ENCODE measurements around the gene SSC4D. TPM values are rescaled to one million over a fixed set of nuclear protein-coding genes. Genes with fewer than 3 reads are reported as not detected.

The SSC4D gene
- total RNA-seq, 1 donor from 2014 or later, result 6.0 TPM

DNA sequence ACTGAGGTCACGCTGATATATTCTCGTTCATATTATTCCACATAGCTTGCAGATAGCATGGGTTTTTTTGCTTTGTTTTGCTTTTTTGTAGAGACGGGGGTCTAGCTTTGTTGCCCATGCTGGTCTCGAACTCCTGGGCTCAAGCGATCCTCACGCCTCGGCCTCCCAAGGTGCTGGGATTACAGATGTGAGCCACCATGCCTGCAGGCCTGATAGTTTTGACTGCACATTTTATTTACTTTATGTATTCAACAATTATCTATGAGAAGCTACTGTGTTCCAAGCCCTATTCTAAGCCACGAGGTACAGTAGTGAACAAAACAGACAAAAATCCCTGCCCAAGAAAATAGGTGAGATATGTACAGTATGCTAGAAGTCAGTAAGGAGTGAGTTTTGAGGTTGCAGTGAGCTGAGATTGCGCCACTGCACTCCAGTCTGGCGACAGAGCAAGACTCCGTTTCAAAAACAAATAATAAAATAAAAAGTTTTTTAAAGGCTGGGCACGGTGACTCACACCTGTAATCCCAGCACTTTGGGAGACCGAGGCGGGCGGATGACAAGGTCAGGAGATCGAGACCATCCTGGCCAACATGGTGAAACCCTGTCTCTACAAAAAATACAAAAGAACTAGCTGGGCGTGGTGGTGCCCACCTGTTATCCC is 49.4 kb downstream of the SSC4D start:
- peaks cover 37% of the 10 kb centered on the region for H3K79me2 ChIP-seq (ENCODE audit: insufficient read depth, low read length)
- peaks cover 28% of the 10 kb centered on the region for H3K4me1 ChIP-seq (ENCODE audit: insufficient read depth, low read length)
- peak overlapping the region; percentile 99 for H3K27ac ChIP-seq (ENCODE audit: low read depth, low read length)
- peak overlapping the region; percentile 95 for H3K9ac ChIP-seq (ENCODE audit: low read length)
- TF ChIP-seq, protein P1, sequence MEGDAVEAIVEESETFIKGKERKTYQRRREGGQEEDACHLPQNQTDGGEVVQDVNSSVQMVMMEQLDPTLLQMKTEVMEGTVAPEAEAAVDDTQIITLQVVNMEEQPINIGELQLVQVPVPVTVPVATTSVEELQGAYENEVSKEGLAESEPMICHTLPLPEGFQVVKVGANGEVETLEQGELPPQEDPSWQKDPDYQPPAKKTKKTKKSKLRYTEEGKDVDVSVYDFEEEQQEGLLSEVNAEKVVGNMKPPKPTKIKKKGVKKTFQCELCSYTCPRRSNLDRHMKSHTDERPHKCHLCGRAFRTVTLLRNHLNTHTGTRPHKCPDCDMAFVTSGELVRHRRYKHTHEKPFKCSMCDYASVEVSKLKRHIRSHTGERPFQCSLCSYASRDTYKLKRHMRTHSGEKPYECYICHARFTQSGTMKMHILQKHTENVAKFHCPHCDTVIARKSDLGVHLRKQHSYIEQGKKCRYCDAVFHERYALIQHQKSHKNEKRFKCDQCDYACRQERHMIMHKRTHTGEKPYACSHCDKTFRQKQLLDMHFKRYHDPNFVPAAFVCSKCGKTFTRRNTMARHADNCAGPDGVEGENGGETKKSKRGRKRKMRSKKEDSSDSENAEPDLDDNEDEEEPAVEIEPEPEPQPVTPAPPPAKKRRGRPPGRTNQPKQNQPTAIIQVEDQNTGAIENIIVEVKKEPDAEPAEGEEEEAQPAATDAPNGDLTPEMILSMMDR (IDR thresholded peaks at IDR 0.05; ENCODE audit: insufficient read depth, low read depth, low read length), result no peak
- no peak for TF ChIP-seq EZH2 (IDR thresholded peaks at IDR 0.05; ENCODE audit: insufficient read depth, low read length)
- H3K36me3 ChIP-seq (ENCODE audit: insufficient read depth, low read length), result peaks cover 13% of the 10 kb centered on the region
- H2AFZ ChIP-seq (ENCODE audit: low read depth, low read length), result peak overlapping the region; percentile 90
- DNase-seq (ENCODE audit: low read depth), result no peak
- peak overlapping the region; percentile 94 for H3K4me2 ChIP-seq (ENCODE audit: low read length)
- peaks cover 14% of the 10 kb centered on the region for H3K36me3 Mint-ChIP-seq (ENCODE audit: low read depth, unreplicated experiment)
- H3K27me3 ChIP-seq (ENCODE audit: insufficient read depth, low read length), result no peaks in the 10 kb centered on the region
- peaks cover 25% of the 10 kb centered on the region for H3K4me1 Mint-ChIP-seq (ENCODE audit: low read depth, unreplicated experiment)
- H3K9me3 Mint-ChIP-seq (ENCODE audit: unreplicated experiment), result no peaks in the 10 kb centered on the region
- peak overlapping the region; percentile 97 for H3K27ac Mint-ChIP-seq (ENCODE audit: unreplicated experiment)
- peak overlapping the region; percentile 95 for H3K4me3 ChIP-seq (ENCODE audit: insufficient read depth, low read depth, low read length)
- H3K27me3 Mint-ChIP-seq (ENCODE audit: low read depth, unreplicated experiment), result no peaks in the 10 kb centered on the region
- peaks cover 31% of the 10 kb centered on the region for H4K20me1 ChIP-seq (ENCODE audit: insufficient read depth, low read length)
- no peak for FAIRE-seq
- H3K4me3 Mint-ChIP-seq (ENCODE audit: unreplicated experiment), result peak overlapping the region; percentile 83
- no peaks in the 10 kb centered on the region for H3K9me3 ChIP-seq (ENCODE audit: insufficient read depth, low read depth, low read length)

DNA sequence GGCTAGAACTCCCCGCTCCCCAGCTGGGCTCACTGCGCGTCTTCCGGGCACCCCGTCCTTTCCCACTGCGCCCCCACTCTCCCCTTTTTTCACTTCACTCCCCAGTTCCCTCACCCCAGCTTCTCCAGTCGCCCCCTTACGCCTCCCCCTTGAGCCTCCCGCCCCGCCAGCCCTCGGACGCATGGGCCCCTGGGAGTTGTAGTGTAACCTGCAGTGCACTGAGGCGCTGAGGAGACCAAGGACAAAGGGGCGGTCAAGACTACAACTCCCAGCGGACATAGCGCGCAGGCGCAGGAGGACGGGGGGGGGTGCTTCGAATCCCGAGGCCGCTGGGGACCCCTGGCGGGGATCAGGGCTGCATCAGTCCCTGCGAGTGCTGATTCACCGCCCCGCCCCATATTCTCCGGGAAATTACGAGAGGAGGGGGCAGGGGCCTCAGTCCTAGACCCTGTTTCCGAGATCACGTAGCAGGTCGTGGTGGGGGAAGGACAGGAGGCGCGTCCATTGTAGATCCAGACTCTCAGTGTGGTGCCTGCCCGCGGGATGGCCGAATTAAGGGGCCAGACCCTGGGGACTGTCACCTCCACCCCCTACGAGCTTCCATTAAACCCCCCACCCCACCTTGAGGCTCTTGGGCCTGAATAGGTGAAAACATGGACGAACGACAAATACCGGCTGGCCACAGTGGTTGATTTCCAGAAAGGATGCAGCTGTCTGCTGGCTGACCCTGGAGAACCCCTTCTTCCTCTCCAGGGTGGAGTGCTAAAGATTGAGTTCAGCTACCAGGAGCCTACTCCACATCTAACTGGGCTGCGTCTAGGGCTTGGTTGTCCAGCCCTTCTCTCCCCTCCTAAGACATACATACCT is 50.2 kb downstream of the SSC4D start:
- Histone ChIP-seq H3K9me3 (ENCODE audit: insufficient read depth, low read depth, low read length) (no peaks in the 10 kb centered on the region), H3K27ac (ENCODE audit: low read depth, low read length) (peak overlapping the region; percentile 99), H3K9ac (ENCODE audit: low read length) (peak overlapping the region; percentile 95), H3K4me3 (ENCODE audit: insufficient read depth, low read depth, low read length) (peak overlapping the region; percentile 95), H3K36me3 (ENCODE audit: insufficient read depth, low read length) (peaks cover 16% of the 10 kb centered on the region), H2AFZ (ENCODE audit: low read depth, low read length) (peak overlapping the region; percentile 90), H3K79me2 (ENCODE audit: insufficient read depth, low read length) (peaks cover 45% of the 10 kb centered on the region), H3K27me3 (ENCODE audit: insufficient read depth, low read length) (no peaks in the 10 kb centered on the region), H3K4me1 (ENCODE audit: insufficient read depth, low read length) (peaks cover 23% of the 10 kb centered on the region), H4K20me1 (ENCODE audit: insufficient read depth, low read length) (peaks cover 38% of the 10 kb centered on the region), H3K4me2 (ENCODE audit: low read length) (peak overlapping the region; percentile 94)
- Mint-ChIP-seq H3K27ac (ENCODE audit: unreplicated experiment) (peak overlapping the region; percentile 97), H3K9me3 (ENCODE audit: unreplicated experiment) (no peaks in the 10 kb centered on the region), H3K4me3 (ENCODE audit: unreplicated experiment) (peak overlapping the region; percentile 83), H3K4me1 (ENCODE audit: low read depth, unreplicated experiment) (peaks cover 22% of the 10 kb centered on the region), H3K27me3 (ENCODE audit: low read depth, unreplicated experiment) (no peaks in the 10 kb centered on the region), H3K36me3 (ENCODE audit: low read depth, unreplicated experiment) (peaks cover 18% of the 10 kb centered on the region)
- DNase-seq (ENCODE audit: low read depth) (peak; percentile 95), FAIRE-seq (no peak)
- no peak for TF ChIP-seq EZH2 (IDR thresholded peaks at IDR 0.05; ENCODE audit: insufficient read depth, low read length)
- TF ChIP-seq, protein P1 (IDR thresholded peaks at IDR 0.05; ENCODE audit: insufficient read depth, low read depth, low read length), result peak; percentile 62
